DMS153 (cell line): ENCODE data around the gene GATA3.

Source experiments
- DNase-seq: peaks from one replicate; lab custom pipeline; 2025; lab: John Stamatoyannopoulos, UW

The GATA3 gene

GRCh38 chr10:8037941-8038894, 16.3 kb upstream of the GATA3 start:
- no peak for DNase-seq

- DNase-seq, result no peak
These were observed 15.1 kb upstream of the GATA3 start for GRCh38 chr10:8039321-8039881.

GRCh38 chr10:8040651-8041050, 13.8 kb upstream of the GATA3 start:
- DNase-seq, result no peak

DNA sequence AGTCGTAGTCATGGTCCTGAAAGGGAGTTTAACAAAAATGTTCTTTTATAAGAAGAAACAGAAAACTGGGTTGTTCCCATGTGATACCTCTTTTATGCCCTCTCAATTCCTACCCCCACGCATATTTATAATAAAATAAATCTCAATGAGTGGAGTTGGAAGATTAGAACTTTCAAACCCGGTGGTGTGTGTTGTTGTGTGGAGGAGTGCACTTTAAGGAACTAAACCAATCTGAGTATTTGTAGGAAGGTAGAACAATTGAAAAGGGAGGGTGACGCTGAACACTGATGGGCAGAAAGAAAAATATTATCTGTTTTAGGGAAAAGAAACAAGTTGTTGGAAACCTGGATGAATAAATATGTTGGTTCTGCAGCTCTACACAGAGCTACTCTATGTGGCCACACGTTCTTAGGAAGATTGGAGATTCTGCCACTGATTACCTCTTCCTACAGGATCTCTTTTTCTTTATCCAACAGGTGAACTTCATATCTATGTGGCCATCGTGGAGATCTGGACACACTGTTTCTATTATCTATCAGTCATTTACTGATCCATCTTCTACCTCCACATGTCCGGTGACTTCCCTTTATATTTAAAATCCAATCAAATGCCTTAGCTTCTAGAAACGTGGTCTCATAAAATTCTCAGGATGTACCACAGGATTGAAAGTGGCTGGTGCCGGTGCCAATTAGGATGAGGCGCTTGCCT, 13.1 kb upstream of the GATA3 start:
- DNase-seq, result no peak

- no peak for DNase-seq
These were observed 12.3 kb upstream of the GATA3 start for GRCh38 chr10:8041992-8042720.

DNA sequence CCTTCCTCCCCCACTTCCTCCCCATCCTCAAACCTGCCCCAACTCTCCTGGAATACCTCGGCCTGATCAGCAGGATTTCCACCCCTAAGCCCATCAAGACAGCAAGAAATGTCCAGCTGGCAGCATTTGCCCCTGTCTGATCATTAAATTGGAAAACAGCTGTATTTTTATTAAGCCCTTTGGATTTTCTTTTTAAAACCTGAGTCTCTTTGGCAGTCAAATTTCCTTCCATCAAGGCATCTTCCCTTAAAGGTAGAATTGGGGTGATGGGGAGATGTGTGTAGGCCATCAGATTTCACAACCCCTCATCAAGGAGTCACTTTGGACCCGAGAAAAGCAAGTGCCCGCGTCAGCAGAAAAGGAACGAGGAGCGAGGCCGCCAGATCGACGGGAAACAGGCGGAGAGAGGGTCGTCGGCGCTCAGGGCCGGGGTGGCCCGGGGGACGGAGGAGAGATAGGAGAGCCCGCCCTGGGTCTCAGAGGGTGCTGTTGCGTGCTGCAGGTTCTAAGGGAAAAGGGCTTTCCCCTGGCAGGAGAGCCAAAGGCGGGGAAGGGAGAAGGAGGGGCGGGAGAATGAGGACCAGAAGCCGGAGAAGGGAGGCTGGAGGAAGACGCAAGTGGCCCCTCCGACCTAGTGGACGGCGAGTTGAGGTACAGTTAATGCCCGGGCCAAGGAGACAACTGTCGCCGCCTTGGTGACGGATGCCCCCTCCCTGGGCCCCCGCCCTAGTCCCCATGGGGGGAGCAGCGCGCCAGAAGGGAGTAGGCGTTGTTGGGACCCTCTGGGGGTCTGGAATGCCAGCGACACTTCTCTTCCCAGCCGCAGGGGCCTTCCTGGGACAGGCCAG, 11.5 kb upstream of the GATA3 start:
- DNase-seq, result no peak

DNA sequence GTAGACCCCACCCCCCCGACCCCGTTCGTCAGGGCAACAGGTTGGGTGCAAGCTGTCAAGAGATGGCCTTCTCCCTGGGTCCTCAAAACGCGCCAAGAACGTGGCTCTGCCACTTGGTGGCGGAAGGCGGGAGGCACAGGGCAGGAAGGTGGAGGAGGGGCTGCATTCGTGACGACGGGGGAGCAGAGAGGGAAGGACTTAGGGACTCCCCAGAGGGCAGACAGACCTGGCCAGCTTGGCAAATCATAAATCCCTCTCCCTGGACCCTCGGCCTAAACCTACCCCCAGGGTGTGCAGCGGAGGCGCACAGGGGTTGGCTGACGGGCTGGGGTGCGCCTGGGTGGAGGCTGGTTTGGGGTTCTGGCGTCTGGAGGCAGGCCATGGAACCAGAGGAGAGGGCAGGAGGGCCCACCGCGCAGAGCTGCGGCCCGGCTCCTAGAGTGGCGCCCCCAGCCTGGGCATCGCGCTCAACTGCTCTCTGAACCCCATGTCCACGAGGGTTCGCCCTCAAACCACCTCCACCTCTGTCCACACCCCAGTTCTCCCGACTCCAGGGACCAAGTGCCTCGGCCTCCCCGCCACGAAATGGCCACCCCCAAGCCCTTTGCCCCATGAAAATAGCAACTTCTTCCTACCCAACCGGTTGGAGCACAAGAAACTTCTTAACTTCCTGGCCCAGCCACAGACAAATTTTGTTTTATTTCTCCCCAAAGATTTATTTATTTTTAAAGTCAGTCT, 10.8 kb upstream of the GATA3 start:
- DNase-seq, result no peak

DNA sequence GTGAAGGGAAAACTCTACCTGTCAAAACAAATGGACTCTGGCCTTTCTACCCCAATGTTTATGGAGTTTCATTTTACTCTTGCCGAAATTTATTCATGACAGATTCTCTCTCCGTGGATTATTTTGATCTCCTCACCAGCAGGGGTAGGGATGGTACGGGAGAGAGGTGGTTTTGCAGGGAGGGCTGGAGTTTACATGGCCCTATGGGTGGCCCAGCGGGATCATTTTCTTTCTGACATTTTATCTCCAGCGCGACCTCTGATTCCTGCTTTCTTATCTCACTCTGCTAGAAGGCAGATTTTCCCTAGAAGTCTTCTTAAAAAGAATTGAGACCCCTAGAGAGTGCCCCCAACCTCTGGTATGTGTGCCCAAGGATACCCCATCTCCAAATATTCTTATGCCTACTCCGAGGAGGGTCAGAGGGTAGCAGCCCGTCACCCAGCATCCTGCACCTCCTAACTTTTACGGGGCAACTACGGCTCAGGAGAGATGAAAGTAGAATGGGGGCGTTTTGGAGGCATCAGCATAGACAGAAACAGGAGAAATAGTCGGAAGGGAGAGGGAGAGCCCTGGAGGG, 10.1 kb upstream of the GATA3 start:
- no peak for DNase-seq

- peak; percentile 8 for DNase-seq
These were observed 9.4 kb upstream of the GATA3 start for GRCh38 chr10:8044908-8045725.

DNA sequence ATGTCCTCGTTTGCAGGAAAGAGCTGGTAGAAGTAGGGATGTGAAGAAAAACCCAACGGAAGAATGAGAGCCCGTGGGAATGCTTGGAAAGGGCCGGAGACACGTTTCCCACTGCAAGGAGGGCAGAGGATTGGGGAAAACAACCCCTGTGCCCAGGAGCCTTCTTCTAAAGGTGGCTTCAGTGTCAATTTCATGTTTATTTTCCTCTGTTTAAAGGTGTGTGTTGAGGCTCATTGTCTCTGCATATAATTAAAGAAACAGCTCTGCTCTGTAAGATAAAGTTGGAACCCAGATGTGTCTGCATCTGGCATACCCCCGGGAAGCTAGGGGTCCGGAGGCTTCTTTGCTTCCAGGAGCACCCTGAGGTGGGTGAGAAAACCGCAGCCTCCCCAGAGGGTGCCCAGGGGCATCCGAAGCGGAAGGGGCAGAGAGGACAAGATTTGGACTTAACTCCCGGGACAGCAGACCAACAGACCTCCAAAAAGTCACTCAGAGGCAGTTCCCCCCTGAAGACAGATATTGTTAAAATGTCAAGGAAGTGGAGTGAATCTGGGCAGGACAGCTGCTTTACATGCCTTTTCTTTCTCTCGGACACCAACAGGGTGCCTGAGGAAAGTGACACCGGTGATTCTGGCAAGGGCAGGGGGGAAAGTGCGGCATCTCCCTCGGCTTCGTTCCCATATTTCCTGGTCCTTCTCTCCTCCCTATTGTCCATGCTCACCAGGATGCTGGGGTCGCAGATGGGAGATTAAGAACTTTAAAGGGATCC, 8.6 kb upstream of the GATA3 start:
- no peak for DNase-seq

GRCh38 chr10:8047452-8048280, 6.8 kb upstream of the GATA3 start:
- DNase-seq, result no peak

- no peak for DNase-seq
These were observed 6.0 kb upstream of the GATA3 start for GRCh38 chr10:8048281-8049008.

DNA sequence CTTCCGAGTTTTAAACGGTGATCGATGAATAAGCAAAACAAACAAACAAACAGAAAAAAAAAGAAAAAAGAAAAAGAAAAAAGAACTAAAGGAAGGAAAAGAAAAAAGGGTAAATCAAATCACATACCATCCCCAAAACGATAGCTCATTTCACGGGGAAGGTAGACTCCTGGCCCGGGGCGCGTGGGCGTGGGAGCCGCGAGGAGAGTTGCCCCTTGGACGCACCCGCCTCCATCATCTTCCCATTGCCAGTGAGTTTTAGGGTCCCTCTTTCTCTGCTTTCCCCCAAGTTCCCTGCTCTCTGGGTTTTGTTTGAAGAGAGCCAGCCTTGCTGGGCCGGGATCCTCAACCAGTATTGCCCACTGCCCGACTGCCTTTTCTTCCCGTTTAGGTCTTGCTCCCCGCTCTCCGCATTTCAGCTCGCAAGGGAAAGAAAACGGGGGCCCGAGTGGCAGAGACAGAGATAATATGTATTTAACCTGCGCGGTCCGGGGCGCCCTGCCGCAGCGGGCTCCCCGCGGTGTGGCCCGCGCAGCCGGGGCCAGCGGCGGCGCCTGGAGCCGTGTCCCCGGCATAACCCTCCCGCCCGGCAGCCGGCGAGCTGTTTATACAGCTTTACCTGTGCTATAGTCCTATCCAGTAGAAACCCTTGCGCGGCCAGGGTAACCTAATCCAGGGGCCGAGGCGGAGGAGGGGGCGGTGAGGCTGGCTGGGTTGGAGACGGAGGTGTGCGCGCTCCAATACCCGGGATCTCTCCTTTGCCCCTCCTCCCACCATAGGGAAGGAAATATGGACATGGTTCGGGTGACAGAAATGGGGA, 5.2 kb upstream of the GATA3 start:
- DNase-seq, result no peak

DNA sequence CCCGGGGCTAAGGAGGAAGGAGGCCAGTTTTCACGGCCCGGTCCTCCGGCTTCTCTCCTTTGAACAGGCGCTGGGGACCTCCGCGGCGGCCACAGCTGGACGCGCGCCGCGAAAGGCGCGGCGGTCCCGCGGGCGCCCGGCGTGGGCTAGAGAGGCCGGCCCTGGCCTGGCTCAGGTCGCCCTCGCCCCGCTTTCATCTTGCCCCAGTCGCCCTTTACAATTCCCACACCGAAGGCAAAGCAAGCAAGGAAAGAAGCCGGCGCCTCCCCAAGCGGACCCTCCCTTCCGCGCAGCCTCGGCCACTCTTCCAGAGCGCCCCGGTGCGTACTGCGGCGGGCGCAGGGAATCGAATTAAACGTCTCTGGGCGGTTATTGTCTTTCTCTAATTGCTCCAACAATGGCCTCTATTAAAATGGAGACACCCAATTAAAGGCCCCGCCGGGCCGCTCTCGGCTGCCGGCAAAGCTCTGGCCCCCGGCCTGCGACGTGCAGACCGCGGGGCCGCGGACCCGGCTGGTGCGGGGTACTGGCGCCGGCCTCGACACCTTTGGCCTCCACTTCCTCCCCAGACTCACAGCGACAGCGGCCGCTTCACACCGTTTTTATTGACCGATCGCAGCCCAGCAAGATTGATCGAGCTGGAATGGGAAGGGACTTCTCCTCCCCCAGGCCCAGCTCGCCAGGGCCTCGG, 4.5 kb upstream of the GATA3 start:
- no peak for DNase-seq

- DNase-seq, result no peak
These were observed 3.9 kb upstream of the GATA3 start for GRCh38 chr10:8050556-8051108.
